Measurements from ENCODE around the gene CTU1.

- TF ChIP-seq CTCF (tag by site-specific recombination; IDR thresholded peaks at IDR 0.05) (no peak), HOXA7 (CRISPR knock-in tag; IDR thresholded peaks at IDR 0.05; ENCODE audit: borderline replicate concordance) (no peak), PATZ1 (tag by site-specific recombination; IDR thresholded peaks at IDR 0.05) (no peak), ZSCAN5A (tag by site-specific recombination; IDR thresholded peaks at IDR 0.05) (no peak), ZNF580 (tag by site-specific recombination; IDR thresholded peaks at IDR 0.05) (no peak), ZBTB7A (tag by site-specific recombination; IDR thresholded peaks at IDR 0.05; ENCODE audit: low read depth) (no peak), MZF1 (tag by site-specific recombination; IDR thresholded peaks at IDR 0.05; ENCODE audit: borderline replicate concordance) (no peak), ZSCAN30 (tag by site-specific recombination; IDR thresholded peaks at IDR 0.05) (no peak)
These were observed 17.3 kb upstream of the CTU1 start for GRCh38 chr19:51125421-51126075.
